ENCODE measurements around the gene NCLN.
"Not testable (repeated sequence)": the region's sequence is repeated elsewhere in the genome, so short reads cannot be mapped to it uniquely, and the experiment has no call there.

NCLN gene

DNA sequence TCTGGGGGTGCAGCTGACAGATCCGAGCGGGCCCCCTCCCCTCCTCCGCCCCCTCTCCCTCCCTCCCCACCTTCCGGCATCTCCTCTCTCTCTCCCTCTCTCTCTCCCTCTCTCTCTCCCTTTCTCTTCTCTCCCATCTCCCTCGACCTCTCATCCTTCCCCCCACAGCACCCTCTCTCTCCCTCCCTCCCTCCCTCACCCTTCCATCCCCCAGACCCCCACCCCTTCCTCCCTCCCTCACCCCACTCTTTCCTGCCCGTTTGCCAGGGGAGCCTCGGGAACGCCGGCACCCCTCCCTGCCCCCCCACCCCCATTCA, 39.4 kb downstream of the NCLN start:
- no peak for DNase-seq (ENCODE audit: low read depth, low spot score)

DNA sequence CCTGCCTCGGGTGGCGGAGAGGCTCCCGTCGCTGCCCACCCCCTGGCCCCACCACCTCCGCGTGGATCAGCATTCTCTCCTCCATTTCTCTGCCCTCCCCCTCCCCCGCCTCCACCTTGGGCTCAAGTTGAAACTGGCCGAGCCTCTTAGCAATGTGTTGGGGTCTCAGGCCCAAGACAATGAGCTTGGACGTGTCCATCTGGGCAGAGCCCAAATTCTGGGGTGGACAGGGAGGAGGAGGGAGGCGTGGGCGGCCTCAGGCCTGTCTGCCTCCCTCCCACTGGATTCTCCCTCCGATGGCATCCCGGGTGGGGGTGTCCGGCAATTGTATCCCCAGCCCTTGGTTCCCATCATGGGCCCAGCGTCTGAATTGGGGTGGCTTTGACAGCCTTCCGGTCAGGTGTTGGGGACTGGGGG, 40.0 kb downstream of the NCLN start:
- no peak for DNase-seq (ENCODE audit: low read depth, low spot score)

DNA sequence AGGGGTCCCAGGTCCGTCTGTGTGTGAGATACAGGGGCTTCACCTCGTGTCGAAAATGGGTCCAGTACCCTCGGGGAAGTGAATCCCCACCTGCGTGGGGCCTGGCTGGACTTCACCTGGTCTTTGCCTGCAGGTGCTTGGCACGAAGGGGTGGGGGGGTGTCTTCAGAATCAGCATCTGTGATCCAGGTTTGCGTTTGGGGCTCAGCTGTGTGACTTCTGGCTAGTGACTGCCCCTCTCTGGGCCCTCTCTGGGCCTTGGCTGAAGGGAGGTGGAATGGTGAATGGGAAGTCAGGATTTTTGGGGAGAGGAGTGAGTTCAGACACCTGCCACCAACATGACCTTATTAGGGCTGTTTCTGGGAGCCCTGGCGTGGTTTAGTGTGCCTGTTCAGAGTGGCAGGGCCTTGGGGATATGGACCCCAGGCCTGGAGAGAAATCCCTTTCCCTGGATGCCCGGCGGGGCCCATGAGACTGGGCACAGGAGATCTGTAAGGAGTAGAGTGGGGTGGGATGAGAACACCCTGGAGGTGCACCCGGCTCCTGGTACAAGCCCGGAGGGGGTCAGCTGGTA, 41.4 kb downstream of the NCLN start:
- DNase-seq (ENCODE audit: low read depth, low spot score), result no peak

DNA sequence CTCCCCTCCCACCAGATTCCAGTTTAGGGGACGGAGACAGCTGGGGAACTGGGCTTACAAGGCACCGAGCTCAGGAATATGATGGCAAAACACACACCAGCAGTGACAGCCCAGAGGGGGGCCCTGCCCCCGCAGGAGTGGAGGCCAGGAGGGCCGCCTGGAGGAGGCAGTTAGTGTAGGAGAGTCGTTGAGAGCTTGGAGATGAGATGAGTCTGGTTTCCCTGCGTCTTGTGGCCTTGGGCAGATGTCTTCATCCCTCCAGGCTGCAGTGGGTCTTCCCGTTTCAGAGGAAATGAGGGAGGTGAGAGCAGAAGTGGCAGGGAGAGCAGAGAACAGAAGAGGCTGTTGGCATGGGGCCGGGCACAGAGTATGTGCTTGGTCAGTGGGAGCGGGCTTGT, 43.6 kb downstream of the NCLN start:
- no peak for DNase-seq (ENCODE audit: low read depth, low spot score)

DNA sequence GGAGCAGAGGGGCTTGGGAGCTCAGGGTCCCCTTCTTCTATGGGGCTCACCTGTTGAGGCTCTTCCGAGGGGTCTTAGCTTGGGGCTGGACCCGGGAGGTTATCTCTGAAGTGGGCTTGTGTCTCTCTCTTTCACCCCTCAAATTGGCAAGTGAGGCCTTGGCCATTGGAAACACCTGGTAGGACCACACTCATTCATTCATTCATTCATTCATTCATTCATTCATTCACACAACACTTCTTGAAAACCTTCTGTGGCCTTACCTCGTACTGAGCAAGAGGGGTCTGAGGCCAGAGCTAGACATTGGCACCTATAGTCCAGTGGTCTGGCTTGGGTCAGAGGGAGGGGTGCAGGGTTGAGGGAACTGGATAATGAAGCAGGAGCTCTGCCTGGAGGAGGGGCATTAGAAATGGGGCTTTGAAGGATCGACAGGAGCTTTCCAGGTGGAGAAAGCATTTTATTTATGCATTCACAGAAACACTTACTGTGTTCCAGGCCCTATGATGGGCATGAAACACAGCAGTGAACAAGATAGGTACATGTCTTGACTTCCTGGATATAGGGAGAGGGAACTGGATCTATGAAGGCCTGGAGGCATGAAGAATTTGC, 44.3 kb downstream of the NCLN start:
- DNase-seq (ENCODE audit: low read depth, low spot score), result no peak

DNA sequence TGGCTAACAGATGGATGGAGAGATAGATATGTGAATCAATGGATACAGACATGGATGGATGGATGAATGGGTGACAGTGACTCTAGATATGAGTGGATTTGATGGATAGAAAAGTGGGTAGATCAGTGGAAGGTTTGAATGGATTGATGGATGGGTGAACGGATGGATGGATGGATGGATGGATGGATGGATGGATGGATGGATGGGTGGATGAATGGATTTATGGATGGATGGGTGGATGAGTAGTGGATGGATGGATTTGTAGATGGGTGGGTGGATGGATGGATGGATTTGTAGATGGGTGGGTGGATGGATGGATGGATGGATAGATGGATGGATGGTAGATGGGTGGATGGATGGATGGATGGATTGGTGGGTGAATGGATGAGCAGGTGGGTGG, 45.6 kb downstream of the NCLN start:
- no peak for DNase-seq (ENCODE audit: low read depth, low spot score)

DNA sequence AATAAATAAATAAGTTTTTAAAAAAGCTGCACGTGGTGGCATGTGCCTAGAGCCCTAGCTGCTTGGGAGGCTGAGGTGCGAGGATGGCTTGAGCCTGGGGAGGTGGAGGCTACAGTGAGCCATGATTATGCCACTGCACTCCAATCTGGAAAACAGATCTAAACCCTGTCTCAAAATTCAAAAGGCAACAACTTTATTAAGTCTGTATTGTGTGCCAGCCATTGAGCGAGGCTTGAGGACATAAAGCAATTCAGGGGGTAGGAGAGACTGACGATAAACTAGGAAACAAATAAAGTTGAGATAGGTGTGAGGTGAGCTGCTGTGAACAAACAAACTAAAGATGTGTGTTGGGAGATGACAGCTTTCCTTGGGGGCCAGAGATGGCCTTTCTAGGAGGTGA, 47.4 kb downstream of the NCLN start:
- no peak for DNase-seq (ENCODE audit: low read depth, low spot score)

DNA sequence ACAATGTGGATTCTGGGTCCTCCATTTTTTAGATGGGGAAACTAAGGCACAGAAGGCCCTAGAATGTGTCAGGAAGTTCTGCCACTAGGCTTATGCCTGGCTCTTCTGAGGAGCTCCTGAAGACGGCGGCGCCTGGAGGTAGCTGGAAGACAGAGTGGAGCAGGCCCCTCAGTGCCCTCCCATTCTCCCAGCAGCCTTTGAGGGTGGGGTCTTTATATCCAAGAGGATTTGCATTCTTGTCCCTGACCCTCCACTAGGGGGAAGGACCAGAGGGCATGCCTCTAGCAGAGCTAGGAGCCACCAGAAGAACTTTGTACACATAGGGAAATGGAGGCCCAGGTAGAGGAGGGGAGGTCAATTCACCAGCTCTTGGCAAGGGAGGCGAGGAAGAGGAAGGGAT, 48.1 kb downstream of the NCLN start:
- DNase-seq (ENCODE audit: low read depth, low spot score), result no peak

DNA sequence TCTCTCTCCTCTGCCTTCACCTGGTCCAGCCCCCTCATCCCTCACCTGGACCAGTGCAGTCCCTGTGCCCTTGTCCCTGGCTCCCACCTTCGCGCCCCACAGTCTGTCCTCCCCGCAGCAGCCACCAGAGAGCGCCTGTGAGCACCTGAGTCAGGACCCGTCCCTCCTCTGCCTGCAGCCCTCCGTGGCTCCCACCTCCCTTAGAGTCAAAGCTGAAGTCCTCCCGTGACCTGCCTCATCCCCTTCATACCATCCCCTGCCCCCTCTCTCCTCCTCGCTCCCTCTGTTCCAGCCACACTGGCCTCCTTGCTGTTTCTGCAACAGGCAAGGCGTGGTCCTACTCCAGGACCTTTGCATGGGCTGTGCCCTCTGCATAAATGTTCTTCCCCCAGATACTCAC, 49.1 kb downstream of the NCLN start:
- DNase-seq (ENCODE audit: low read depth, low spot score), result no peak

DNA sequence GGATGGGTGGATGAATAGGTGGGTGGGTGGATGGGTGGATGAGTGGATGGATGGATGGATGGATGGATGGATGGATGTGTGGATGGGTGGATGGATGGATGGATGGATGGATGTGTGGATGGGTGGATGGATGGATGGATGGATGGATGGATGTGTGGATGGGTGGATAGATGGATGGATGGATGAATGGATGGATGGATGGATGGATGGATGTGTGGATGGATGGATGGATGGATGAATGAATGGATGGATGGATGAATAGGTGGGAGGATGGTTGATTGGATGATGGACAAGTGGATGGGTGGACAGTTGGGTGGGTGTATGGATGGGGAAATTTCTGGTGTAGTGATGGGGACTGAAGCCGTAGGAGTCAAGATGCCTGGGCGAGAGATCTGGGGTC, 49.9 kb downstream of the NCLN start:
- not testable (repeated sequence) for DNase-seq (ENCODE audit: low read depth, low spot score)

DNA sequence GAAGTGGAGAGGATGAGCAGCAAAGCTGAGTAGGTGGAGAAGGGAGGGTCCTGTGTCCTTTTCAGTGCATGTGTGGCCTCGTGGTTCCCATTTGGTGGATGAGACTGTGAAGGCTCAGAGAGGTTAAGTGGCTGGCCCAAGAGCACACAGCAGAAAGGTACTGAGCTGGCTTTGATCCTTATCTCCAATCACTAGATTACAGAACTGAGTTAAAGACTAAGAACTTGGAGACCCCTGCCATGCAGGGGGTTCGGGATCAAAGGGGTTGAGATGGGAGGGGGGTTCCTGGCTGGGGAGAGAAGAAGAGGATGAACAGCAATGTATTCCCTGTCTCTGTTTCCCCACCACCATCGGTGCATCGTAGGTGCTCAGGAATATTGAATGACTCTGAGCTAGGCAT, 50.5 kb downstream of the NCLN start:
- DNase-seq (ENCODE audit: low read depth, low spot score), result no peak

DNA sequence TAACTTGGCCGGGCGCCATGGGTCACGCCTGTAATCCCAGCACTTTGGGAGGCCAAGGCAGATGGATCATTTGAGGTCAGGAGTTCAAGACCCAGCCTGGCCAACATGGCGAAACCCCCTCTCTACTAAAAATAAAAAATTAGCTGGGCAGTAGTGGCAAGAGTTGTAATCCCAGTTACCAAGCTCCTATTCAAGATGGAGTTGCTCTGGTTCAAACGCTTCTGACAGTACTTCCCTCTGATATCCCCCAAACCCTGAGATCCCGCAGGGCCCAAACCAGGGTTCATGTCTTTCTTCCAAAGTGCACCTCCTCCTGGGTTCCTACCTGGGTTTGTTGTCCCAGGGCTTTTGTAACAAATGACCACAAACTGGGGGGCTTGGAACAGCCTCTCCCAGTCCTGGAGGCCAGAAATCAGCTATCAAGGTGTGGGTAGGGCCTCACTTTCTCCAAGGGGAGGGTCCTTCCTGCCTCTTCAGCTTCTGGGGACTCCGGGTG, 52.4 kb downstream of the NCLN start:
- no peak for DNase-seq (ENCODE audit: low read depth, low spot score)

DNA sequence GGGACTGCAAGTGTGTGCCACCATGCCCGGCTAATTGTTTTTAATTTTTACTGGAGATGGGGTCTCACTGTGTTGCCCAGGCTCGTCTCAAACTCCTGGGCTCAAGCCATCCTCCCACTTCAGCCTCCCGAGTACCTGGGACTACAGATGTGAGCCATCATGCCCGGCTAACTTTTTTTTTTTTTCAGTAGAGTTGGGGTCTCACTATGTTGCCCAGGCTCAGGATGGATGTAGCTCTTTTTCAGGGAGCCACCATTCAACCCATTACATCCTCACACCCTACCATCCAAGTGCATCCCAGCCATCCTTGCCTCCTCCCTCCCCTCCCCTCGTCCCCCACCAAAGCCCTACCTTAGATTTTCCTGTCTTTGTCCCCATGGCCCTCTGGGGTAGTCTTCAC, 53.6 kb downstream of the NCLN start:
- DNase-seq (ENCODE audit: low read depth, low spot score), result no peak

DNA sequence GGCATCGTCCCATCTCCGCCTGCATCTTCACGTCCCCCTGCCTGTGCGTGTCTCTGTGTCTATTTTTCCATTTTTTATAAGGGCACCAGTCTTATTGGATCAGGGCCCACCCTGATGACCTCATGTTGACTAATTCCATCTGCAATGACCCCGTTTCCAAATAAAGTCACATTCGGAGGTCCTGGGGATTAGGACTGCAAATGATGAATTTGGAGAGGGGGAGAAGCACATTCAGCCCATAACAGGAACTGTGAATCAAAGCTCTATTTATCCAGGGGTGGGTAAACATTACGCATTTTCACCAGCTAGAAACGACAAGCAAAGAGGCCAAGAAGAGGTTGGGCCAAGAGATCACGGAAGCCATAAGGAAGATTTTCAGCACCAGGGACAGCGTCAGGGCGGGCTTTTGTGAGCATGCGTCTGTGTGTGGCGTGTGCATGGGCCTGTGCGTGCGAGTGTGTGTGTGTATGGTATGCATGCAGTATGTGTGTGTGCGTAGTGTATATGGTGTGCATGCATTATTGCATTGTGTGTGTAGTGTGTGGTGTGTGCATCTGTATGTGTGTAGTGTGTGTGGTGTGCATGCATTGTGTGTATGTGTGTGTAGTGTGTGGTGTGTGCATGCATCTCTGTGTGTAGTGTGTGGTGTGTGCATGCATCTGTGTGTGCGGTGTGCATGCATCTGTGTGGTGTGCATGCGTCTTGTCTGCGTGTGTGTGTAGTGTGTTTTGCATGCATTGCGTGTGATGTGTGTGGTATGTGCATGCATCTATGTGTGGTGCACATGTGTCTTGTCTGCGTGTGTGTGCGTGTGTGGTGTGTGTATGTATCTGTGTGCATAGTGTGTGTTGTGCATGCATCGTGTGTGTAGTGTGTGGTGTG, 58.3 kb downstream of the NCLN start:
- no peak for DNase-seq (ENCODE audit: low read depth, low spot score)

DNA sequence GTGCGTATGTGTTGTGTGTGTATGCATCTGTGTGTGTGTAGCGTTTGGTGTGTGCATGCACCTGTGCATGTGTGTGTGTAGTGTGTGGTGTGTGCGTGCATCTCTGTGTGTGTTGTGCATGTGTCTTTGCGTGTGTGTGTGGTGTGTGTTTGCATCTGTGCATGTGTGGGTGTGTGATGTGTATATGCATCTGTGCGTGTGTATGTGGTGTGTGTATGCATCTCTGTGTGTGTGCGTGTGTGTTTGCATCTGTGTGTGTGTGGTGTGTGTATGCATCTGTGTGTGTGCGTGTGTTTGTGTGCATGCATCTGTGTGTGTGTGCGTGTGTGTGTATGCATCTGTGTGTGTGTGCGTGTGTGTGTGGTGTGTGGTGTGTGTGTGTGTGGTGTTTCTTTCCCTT, 59.3 kb downstream of the NCLN start:
- no peak for DNase-seq (ENCODE audit: low read depth, low spot score)

DNA sequence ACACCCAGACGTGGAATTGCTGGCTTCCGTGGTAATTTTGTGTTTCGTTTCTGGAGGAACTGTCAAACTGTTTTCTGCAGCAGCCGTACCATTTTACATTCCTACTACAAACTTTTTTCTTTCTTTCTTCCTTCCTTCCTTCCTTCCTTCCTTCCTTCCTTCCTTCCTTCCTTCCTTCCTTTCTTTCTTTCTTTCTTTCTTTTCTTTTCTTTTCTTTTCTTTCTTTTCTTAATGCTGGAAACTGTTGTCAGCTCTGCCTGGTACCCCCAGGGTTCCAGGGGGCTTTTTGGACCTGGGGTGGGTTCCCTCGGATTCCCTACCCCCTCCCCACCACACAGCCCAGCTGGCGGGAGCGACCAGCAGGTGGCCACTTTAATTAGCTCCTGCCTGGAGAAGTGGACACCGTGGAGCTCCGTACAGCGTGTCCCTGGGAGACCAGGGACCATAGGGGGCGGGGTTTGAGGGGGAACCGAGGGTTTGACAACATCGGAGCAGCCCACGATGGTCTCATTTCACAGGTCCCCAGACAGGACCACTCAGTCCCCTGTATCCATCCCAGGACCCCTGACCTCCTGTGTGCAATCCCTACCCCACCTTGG, 63.1 kb downstream of the NCLN start:
- no peak for DNase-seq (ENCODE audit: low read depth, low spot score)

DNA sequence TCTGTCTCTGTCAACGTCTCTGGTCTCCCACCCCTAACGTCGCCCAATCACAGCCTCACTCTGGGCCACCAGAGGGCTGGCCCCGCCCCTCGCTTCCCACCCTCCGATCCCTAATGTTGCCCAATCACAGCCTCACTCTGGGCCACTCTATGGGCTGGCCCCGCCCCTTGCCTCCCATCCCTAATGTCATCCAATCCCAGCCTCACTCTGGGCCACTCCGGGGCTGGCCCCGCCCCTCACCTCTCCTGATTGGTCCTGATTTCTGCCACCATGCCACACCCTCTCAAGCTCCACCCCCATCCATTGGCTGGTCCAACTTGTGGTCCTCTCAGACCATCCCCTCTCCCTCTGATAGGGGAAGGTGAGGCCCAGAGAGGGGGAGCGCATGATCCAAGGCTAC, 63.7 kb downstream of the NCLN start:
- DNase-seq (ENCODE audit: low read depth, low spot score), result no peak

DNA sequence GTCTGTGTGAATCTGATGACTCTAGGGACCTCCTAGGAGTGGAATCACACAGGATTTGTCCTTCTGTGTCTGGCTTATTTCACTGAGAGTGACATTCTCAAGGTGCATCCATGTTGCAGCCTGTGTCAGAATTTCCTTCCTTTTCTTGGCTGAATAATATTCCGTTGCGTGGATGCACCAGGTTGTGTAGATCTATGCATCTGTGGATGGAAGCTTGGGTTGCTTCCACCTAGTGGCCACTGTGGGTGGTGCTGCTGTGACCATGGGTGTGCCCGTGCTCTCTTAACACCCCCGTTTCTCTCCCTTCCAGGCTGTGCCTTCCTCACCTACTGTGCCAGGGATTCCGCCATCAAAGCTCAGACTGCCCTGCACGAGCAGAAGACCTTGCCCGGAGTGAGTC, 64.9 kb downstream of the NCLN start:
- DNase-seq (ENCODE audit: low read depth, low spot score), result no peak

DNA sequence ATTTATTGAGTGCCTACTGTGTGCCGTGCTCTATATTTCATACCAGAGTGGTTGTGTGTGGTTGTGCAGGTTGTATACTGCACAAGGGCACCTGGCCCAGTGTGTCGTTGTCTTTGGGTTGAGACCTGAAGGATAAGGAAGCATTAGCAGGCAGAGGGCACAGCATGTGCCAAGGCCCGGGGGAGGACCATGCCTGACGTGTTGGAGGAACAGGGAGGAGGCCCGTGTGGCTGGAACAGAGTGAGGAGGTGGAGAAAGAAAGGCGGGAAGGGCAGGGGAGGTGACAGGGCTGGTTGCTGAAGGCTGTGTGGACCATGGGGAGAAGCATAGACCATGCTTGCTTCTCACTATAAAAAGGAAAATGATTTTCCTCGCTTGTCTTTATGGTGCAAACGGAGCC, 65.5 kb downstream of the NCLN start:
- DNase-seq (ENCODE audit: low read depth, low spot score), result no peak

DNA sequence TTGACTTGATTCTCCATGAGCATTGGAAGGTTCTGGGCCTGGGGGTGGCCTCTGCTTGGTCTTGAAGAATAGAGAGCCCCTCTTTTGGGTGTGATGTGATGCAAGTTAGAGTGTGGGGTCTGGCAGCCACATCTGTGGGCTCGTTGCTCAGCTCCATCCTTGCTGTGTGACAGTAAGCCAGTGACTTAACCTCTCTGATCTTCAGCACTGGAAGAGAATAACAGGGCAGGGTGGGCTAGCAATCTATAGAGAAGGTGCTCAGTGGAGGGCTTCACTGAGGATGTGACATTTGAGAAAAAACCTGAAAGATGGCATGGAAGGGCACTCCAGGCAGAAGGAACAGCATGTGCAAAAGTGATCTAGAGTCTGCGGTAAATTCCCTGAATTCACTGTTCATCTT, 66.9 kb downstream of the NCLN start:
- DNase-seq (ENCODE audit: low read depth, low spot score), result no peak

DNA sequence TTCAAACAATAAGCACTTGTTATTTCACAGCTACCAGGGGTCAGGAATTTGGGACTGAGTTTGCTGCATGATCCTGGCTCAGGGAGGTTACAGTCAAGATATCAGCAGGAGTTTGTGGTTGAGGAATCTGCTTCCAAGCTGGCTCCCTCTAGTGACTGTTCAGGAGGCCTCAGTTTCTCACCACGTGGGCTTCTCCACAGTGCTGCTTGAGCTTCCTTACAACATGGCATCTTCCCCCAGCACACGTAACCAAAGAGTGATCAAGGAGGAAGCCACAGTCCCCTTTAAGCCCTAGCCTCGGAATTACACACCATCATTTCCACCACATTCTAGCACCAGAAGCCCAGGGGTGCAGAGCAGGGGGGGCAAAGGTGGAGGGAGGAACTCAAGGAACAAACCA, 67.5 kb downstream of the NCLN start:
- no peak for DNase-seq (ENCODE audit: low read depth, low spot score)

DNA sequence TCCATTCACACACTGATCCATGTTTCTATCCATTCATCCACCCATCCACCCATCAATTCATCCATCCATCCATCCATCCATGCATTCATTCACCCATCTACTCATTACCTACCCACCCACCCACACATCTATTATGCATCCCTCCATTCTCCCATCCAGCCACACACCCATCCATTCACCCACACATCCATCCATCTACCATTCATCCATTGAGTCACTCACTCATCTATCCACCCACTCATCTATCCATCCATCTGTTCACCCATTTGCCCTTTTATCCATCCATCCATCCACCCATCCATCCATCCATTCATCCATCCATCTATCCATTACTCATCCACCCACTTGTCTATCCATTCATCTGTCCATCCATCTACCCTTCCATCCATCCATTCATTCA, 68.8 kb downstream of the NCLN start:
- no peak for DNase-seq (ENCODE audit: low read depth, low spot score)

DNA sequence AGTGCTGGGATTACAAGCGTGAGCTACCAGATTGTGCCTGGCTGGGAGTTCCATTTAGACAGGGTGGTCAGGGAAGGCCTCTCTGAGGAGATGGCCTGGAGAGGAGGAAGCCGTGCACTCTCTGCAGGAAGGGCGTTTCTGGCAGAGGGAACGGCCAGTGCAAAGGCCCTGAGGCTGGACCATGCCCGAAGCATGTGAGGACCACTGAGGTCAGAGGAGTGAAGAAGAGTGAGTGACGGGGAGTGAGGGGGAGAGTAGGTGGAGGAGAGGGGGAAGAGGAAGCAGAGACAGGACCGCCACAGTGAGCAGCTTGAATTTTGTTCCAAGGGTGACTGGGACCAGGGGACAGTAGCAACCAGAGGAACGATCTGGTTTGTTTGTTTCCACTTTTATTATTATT, 71.3 kb downstream of the NCLN start:
- no peak for DNase-seq (ENCODE audit: low read depth, low spot score)

Measured in activated naive CD8-positive, alpha-beta T cell treated with anti-CD3 and anti-CD28 coated beads, Interleukin-2, amount 50 U/mL, for 16 hours (primary cell).